Inflammatory macrophage treated with lipopolysaccharide for 1 hour (primary cell): ENCODE measurements around the gene ANKRD65.
A peak's percentile ranks its signal among the peaks of the same experiment; 100 is the strongest.

ENCODE experiments used
- DNase-seq, 2 donors: peaks; one replicate each; pipeline ENCODE4 v3.0.0-alpha.2; 2020 to 2022

The ANKRD65 gene

DNA sequence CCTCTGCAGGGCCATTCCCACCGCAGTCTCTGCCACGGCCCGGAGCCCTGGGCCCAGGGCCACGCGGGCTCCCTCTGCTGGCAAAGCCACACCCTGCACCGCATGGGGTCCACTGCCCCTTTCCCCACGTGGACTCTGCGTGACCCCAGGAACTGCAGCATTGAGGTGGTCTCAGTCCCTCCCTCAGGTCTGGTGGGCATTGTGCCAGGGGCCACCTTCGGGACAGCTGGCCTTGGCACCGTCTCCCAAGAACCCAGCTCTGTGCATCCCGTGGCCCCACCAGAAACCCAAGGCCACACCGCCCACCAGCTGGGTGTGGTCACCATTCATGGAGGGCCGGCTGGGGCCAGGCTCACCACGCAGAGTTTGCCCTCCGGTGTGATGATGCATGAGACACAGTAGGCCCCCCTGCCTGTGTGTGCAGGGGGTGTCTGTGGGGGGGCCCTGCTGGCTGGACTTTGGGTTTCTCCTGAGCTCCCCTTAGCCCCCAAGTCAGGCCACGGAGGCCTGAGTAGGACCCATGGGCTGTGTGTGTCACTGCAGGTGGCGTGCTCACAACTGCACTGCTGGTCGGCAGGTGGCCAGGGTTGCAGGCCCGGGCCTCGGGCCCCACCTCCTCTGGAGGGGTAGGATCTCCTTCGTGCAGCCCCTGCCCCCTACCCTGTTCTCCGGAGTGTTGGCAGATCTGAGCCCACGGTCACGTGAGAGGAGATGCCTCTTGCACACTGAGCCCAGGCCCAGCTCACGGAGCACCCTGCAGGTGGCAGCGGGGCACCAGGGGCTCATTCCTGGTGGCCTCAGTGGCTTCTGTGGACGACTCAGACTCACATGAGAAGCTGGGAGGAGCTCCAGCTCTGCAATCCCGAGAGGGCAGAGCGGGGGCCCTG lies 20.2 kb upstream of the ANKRD65 start:
- peak; percentile 18 to 57 for DNase-seq

DNA sequence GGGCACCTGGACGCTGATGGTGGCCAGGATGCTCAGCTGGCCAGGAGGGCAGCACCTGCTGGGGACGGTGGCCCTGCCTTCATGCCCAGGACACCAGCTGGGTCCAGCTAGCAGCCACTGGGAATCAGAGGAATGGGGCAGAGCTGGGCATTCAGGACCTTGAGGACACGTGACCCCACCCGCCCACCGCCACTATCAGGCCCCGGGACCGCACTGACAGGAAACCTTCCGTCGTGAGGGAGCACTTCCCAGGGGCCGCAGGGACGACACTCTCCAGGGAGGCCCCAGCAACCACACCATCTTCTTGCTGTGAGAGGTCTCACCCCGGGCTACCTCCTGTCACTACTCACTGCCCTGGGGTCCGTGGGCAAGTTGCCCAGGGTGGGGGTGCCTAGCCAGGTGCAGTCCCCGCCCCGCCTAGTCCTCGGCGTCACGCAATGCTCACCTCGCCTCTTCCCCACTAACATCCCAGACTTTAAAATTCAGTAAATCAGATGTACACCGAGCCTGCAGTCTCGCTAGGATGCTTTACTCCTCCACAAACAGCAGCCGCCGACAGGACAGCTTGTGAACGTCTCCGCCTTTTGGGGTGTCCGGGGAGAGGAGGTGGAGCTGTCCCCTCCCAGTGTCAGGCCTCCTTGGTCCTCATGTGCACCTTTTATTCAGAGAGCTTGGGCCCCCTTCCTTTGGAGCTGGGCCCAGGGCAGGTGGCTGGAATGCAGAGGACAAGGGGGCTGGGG lies 19.4 kb upstream of the ANKRD65 start:
- no peak for DNase-seq

DNA sequence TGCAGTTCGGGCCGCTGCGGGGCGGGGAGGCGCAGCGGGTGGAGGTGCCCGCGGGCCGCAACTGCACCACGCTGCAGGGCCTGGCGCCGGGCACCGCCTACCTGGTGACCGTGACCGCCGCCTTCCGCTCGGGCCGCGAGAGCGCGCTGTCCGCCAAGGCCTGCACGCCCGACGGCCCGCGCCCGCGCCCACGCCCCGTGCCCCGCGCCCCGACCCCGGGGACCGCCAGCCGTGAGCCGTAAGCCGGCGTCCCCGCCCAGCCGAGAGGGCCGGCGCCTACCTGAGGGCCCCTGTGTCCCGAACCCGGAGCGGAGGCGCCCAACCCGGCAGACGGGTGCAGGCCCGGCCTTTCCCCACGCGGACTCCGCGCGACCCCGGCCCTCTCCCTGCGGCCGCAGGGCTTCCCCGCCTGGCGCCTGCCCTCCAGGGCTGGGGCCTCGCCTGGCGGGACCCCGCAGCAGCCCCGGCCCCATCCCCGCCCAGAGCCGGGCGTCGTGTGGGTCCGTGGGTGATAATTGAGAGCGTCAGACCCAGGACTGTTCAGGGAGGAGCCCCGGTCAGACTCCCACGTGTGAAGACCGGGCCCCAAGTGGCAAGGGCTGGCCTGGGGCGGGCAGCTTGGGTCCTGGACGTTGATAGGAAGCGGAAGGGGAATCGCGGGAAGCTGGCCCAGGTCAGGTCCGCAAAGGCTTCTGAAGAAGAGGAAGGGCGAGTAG lies 18.6 kb upstream of the ANKRD65 start:
- DNase-seq: no peak

DNA sequence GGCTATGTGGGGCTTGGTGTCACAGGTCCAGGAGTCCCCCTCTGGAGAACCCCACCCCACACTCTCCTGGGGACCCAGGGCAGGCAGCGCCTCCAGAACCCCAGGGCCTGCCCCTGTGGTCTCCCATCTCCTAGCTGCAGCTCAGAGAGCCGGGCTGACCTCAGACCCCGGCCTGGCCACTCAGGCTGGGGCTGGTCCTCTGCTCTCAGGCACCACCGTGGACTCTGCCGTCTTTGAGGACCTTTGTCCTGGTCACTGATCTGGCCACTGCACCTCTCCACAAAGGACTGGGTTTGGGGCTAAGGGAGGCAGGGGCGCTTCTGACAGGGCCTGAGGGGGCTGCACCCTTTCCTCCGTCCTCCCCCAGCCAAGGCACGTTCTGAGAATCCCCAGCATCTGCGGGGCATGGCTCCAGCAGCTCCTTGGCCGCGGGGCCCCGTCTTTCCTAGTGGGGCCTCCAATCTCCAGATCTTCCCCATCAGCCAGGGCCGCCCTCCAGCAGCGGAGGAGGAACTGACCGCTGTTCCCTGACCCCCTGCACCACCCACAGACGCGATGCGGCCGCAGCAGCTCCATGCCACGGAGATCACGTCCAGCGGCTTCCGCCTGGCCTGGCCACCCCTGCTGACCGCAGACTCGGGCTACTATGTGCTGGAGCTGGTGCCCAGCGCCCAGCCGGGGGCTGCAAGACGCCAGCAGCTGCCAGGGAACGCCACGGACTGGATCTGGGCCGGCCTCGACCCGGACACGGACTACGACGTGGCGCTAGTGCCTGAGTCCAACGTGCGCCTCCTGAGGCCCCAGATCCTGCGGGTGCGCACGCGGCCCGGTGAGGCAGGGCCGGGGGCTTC lies 17.7 kb upstream of the ANKRD65 start:
- no peak for DNase-seq

DNA sequence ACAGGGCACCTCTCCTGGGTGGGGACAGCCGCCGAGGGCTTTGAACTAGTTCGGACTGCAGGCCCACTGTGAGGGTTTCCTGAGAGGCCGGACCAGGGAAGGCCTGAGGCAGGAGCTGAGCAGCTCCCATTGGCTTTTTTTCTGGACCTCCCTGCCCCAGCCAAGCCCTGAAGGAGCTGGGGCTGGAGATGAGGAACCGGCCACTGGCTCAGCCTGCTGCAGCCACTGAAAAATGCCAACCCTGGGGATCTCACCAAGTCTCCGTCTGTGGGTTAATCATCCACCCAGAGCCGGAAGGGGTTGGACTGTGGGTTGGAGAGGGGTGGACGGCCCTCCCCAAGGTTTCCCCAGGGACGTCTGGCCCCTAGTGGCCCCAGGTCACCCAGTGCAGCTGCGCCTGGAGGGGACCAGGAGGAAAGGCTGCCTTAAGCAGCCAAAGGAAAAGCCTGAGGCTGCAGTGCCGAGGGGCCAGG lies 16.9 kb upstream of the ANKRD65 start:
- no peak for DNase-seq

DNA sequence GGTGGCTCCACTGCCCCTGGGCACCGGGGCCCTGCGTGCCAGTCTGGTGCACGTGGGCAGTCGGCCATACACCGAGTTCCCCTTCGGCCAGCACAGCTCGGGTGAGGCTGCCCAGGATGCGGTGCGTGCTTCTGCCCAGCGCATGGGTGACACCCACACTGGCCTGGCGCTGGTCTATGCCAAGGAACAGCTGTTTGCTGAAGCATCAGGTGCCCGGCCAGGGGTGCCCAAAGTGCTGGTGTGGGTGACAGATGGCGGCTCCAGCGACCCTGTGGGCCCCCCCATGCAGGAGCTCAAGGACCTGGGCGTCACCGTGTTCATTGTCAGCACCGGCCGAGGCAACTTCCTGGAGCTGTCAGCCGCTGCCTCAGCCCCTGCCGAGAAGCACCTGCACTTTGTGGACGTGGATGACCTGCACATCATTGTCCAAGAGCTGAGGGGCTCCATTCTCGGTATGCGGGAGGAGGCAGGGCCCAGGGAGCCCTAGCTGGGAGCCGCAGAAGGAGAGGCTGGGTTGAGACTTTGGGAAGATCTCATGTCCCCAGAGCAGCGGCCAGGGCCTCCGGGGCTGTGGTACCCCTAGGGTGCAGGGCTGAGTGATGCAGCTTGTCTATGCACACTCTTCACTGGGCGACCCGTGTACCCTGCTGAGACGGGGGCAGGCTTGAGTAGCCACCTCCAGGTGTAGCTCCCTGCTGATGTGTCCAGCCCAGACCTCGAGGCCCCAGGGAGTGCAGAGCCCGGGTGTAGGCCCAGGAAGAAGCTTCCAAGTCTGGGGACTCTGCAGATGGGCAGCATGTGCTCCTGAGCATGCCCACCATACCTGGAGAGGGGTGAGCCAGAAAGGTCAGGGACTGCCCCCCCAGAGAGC lies 16.2 kb upstream of the ANKRD65 start:
- no peak for DNase-seq

DNA sequence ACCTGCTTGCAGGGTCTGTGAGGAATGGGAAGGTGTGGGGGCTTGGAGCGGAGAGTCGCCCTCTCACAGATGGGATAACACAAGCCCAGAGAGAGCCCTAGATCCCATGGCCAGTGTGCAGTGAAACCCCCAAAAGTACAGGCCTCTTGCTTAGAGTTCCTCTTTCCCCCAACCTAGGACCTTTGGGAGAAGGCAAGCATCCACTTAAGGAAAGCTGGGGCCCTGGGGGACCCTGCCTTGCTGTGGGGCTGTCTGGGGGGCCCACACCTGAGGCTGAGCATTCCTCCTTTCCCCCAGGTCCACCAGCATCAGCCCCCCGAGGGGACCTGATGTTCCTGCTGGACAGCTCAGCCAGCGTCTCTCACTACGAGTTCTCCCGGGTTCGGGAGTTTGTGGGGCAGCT lies 15.6 kb upstream of the ANKRD65 start:
- no peak for DNase-seq

DNA sequence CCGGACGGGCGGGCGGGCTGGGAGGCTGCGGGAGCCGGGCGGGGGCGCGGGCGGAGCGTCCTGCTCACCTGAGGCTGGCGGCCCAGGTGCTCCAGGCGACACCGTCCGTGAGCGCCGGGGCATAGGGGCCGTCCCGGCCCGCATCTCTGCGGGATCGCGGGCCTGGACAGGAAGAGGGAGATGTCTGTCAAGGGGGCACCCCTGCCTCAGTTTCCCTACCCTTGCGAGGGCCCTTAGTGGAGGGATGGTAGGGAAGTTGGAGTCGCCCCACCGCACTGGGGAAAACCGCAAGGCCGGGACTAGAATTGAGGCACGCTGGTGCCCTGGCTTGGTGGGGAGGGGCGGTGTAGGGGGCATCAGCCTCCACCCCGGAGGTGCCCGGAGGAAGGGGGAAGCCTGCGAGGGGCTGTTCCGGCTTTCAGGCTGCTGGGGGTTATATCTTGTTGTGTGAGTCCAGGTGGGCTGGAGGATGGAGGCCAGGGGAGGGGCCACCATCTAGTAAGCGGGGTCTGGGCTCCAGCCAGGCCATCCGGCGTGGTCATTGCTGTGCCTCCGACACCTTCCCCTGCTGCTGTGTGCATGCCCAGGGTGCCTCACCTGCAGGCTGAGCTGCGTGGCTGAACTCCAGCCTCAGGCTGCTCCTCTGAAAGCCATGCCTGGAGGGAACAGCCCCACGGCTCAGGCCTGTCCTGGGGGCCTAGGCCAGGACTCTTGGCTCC lies 15.0 kb upstream of the ANKRD65 start:
- no peak for DNase-seq

DNA sequence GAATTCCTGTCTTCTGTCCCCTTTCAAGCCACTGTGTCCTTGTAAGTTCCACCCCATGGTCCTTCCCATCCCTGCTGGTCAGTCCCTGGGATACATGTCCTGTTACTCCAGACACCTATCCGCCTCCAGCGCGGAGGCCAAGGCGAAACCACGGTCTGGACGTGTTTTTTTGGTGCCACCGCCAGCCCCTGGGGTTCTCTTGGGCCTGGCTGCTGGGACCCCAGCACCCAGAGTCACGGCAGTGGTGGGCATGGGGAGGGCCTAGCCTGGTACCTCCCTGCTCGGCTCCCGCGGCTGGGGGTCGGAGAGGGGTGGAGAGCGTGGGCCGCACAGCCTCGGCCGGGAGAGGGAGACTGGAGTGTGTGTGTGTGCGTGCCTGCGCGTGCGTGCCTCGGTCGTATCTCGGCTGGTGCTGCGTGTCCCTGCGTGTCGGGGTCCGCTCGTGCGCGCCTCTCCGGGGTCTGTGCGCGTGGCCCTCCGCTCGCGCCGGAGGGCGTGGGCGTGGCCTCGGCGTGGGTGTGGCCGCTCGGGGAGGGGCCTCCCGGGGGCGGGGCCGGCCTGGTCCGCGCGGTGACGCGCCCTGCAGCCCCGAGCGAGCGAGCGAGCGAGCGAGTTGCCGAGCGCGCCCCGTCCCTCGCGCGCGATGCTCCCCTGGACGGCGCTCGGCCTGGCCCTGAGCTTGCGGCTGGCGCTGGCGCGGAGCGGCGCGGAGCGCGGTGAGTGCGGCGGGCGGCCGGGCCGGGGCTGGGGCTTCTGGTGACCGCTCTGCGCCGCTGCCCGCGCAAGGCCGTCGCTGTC lies 14.2 kb upstream of the ANKRD65 start, which contains the start of gene VWA1:
Gene VWA1 (plus strand): TSS at position 585 of the 798 bp plus-strand sequence. CDS start 59 bp downstream, at position 644.
- peak; percentile 37 to 65 for DNase-seq

DNA sequence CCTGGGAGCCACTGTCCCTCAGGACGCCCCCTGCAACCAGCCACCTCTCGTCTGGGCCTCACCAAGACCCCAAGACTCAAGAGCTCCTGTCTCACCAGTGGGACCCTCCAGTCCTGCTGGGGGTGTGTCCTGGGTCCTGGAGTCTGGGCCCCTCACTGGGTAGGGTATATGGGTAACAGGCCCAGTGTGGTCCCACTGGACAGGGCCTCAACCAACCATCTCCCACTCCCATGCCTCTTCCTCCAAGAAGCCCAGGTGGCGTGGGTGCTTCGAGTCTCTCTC lies 13.7 kb upstream of the ANKRD65 start:
- DNase-seq: no peak

DNA sequence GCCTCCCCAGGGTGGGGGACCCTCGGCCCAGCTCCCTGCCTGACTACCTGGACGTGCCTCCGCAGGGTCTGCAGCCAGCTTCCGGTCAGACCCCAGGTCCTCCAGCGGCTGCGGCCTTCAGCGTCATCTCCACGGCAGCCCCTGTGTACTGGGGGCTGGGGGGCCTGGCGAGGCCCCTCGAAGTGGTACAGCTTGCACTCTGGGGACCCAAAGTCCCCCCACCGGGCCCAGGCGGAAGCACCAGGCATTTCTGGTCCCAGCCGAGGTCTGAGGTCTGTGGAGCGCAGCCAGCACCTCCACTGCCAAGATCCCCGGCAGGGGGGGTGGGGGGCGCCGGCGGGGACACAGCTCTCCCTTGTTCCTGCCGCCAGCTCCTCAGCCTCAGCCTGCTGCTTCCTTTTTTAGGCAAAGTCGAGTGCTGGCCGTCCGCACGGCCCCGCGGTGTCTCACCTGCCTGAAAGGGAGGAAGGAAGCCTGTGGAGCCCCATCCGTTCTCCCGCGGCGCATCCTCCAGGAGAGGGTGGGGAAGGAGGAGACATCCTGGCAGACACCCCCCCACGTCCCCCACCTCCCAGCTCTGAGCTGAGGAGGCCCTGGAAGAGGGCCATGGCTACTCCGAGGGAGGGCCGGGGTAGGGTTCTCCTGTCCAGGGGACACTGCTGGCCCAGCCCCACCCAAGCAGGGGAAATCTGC lies 13.2 kb upstream of the ANKRD65 start:
- DNase-seq: no peak

DNA sequence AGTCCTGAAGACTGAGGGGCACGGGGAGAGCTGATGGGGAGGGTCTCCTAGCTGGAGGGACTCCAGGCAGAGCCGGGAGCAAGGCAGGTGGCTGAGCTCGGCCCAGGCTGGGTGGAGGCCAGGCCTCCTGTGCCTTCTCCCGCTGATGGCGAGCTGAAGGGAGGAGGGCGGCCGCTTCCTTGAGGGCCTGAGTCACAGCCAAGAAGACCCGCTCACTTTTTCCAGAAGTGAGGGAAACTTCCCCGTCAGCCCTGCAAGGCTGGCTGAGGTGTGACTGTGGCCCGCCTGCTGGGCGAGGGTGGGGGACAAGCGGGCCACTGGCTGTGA lies 12.7 kb upstream of the ANKRD65 start:
- DNase-seq: no peak

DNA sequence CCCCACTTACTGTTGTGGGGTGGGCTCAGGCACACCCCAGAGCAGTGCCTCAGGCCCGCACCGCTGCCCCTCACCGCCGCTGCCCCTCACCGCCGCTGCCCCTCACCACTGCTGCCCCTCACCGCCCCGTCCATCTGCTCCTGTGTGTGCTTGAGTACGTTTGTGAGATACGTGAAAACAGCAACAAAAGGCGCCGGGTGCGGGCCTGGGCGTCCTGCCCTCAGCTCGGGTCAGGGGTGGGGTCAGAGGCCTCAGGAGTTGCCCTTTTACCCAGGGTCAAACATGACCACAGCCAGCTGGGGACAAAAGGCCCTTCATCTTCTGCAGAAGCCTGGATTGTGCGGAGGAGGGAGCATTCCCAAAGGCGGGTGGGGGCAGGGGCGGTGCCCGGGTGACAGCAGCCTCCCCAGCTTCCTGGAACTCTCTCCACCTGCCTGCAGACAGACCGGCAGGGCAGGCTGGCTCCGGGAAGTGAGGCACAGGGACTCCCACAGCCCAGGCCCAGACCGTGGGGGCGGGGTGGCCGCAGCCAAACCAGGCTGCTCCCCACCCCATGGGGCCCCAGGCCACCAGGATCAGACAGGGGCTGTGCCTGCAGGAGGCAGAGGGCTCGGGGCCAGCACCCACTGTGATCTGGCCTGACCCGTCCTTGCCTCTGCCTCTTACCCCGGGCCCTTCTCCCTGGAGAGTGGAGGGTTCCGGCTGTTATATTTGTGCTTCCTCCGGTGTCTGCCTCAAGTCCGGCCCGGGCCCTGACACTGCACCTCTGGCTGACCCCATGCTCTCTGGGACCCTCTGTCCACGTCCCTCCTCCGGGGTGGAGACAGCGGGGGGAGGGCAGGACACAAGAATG lies 12.1 kb upstream of the ANKRD65 start:
- DNase-seq: no peak

DNA sequence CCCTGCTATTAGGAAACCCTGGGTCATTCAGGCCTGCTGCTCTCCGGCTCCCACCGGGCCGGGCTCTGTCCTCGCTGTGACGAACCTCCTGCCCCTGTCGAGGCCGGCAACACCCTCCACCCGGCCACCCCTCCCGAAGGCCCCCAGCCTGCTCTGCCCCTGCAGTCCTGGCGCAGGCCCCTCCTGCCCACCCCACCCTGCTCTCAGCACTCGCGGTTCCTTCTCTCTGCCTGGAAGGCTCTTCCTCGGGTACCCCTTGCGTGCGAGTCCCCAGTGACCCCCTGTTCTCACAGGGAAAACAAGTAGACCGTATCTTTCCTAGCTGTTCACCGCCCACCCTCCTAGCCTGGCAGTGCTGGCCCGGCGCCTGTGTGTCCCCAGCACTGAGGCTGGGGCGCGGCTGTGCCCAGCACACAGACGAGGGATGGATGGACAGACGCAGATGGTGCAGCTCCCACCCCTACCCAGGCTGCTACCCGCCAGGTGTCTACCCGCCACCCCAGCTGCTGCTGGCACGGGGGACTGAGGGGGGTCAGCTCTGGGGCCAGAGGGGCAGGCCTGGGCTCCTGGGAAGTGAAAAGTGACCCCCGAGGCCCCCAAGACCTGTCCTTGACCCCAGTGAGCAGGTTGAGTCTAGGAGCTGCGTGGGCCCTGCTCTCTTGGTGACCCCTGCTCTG lies 11.3 kb upstream of the ANKRD65 start:
- no peak for DNase-seq

DNA sequence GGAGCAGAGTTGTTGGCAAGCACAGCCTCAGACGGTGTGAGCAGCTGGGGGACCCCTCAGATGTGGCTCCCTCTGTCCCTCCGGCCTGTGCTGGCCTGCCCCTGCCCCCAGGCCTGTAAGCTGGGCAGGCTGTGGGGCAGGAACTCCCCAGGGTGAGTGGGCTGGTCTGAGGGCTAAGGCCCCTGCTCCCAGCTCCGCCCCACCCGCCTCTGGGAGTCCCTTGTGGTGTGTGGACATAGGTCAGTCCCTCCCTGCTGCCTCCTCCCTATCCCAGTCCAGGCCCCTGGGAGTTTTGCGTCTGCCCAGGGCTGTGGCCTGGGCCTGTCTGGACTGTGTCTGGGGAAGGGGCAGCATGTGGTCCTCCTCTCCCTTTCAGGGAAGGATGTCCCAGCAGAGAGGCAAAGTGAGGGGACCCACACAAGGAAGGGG lies 10.8 kb upstream of the ANKRD65 start:
- DNase-seq: no peak

DNA sequence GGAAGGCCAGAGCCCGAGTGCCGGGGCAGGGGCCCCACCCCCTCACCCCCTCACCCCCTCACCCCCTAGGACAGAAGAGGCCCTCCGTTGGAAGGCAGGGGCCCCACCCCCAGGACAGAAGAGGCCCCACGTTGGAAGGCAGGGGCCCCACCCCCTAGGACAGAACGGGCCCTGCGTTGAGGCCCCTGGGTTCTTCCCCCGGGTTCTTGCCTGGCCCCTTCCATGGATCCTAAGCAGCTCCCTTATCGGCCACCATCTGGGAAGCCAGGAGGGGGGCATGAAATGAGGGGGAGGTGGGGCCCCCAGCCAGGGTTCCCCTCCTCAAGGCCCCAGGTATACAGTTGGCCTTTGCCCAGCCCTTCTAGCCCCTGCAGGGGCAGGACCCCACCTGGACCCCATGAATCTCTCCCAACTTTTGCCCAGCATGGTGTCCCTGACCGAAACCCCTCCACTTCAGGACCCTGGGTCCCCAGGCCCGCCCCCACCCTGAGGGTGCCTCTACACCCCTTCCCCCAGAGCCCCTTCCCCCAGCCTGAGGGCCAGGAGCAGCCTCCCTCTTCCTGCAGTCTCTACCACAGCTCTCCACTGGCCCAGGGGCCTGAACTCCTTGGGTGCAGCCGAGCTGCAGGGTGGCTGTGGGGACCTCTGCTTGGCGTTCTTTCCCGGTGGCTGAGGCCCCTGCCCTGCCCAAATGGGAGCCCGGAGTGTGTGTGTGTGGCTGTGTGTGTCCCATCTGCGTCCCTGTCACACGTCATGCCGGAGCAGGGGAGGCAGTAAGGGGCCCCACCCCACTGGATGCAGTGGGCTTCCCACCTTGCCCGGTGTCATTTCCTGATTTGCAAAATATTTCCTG lies 10.1 kb upstream of the ANKRD65 start:
- DNase-seq: no peak
